Measurements from ENCODE around the gene TMCC2. TPM values are rescaled to one million over a fixed set of nuclear protein-coding genes. Genes with fewer than 3 reads are reported as not detected.

Gene TMCC2
- total and polyA plus RNA-seq, 2 of the 4 experiments (the other 2 are of a cell fraction), result 2.0 to 4.2 TPM

Other genes starting within 250 kb of the TMCC2 start
- gene CNTN2, start 184.7 kb upstream of the TMCC2 start, total RNA-seq (2012; rRNA removed), result 0.28 TPM in 1 of 2 replicates, not detected in the other
- gene CNTN2, start 184.7 kb upstream of the TMCC2 start, polyA plus RNA-seq (2012; rRNA removed), result not detected in 2 replicates
- gene TMEM81, start 143.5 kb upstream of the TMCC2 start, total RNA-seq (2012; rRNA removed), result 1.7 and 1.8 TPM in 2 replicates
- gene TMEM81, start 143.5 kb upstream of the TMCC2 start, polyA plus RNA-seq (2012; rRNA removed), result 1.5 and 1.7 TPM in 2 replicates
- 33.9 and 37.5 TPM in 2 replicates for gene RBBP5, start 106.0 kb upstream of the TMCC2 start, total RNA-seq (2012; rRNA removed)
- gene RBBP5, start 106.0 kb upstream of the TMCC2 start, polyA plus RNA-seq (2012; rRNA removed), result 6.2 and 7.3 TPM in 2 replicates
- gene DSTYK, start 16.2 kb upstream of the TMCC2 start, total RNA-seq (2012; rRNA removed), result 18.3 and 19.2 TPM in 2 replicates
- gene DSTYK, start 16.2 kb upstream of the TMCC2 start, polyA plus RNA-seq (2012; rRNA removed), result 7.2 and 8.0 TPM in 2 replicates
- 7.2 and 8.1 TPM in 2 replicates for gene NUAK2, start 93.8 kb downstream of the TMCC2 start, total RNA-seq (2012; rRNA removed)
- gene NUAK2, start 93.8 kb downstream of the TMCC2 start, polyA plus RNA-seq (2012; rRNA removed), result 17.6 and 18.7 TPM in 2 replicates
- not detected in 2 replicates for gene KLHDC8A, start 129.0 kb downstream of the TMCC2 start, total RNA-seq (2012; rRNA removed)
- not detected in 2 replicates for gene KLHDC8A, start 129.0 kb downstream of the TMCC2 start, polyA plus RNA-seq (2012; rRNA removed)
- not detected in 2 replicates for gene LEMD1, start 194.1 kb downstream of the TMCC2 start, total RNA-seq (2012; rRNA removed)
- not detected in 2 replicates for gene LEMD1, start 194.1 kb downstream of the TMCC2 start, polyA plus RNA-seq (2012; rRNA removed)
- under 0.01 TPM in 1 of 2 replicates, not detected in the other for gene BLACAT1, start 228.1 kb downstream of the TMCC2 start, total RNA-seq (2012; rRNA removed)
- 0.03 and 0.05 TPM in 2 replicates for gene BLACAT1, start 228.1 kb downstream of the TMCC2 start, polyA plus RNA-seq (2012; rRNA removed)